Panc1 (cell line): ENCODE data around the gene PTGES. TPM values are rescaled to one million over a fixed set of nuclear protein-coding genes. Genes with fewer than 3 reads are reported as not detected.
"Not testable (repeated sequence)": the region's sequence is repeated elsewhere in the genome, so short reads cannot be mapped to it uniquely, and the experiment has no call there.

Source experiments
- ATAC-seq: fragments of 200-7000 bp; cut with Tn5 transposase; 2 replicates; pipeline ENCODE4 v1.9.1; 2020; ENCODE audit warnings: mild to moderate bottlenecking, moderate library complexity
- BruUV-seq: library from RNA; stranded (reverse); fragments of 400-500 nt; replicated peaks from 2 replicates; lab custom pipeline; 2021; lab: Mats Ljungman, UMichigan
- CTCF ChIA-PET: fragments of 300-600 bp; sonication (Branson Sonifier 250); formaldehyde crosslinking; loops from one replicate; lab custom pipeline; 2022; ENCODE audit warnings: antibody characterized with exemption; lab: Charles Lee
- POLR2A ChIA-PET: fragments of 300-600 bp; sonication (Branson Sonifier 250); formaldehyde crosslinking; loops from one replicate; lab custom pipeline; 2022; ENCODE audit warnings: antibody characterized with exemption; lab: Charles Lee
- DNase-seq: peaks from one replicate; pipeline ENCODE4 v3.0.0-alpha.2; 2010; ENCODE audit warnings: low read depth, low spot score
- H3K27ac ChIP-seq: 2 replicates; pipeline ENCODE4 v1.5.1; 2011; ENCODE audit warnings: mild to moderate bottlenecking, low read length, inconsistent platforms
- H3K27me3 ChIP-seq: fragments of 200-500 bp; sonication (Bioruptor generic); 2 replicates; pipeline ENCODE4 v1.6.0; 2014; ENCODE audit warnings: low read length, inconsistent platforms; ENCODE audit not compliant: control insufficient read depth, insufficient read depth
- H3K36me3 ChIP-seq: fragments of 200-500 bp; sonication (Bioruptor generic); 2 replicates; pipeline ENCODE4 v1.5.1; 2014; ENCODE audit warnings: inconsistent platforms, mild to moderate bottlenecking, low read length, moderate library complexity; ENCODE audit not compliant: control insufficient read depth, insufficient read depth
- H3K4me1 ChIP-seq: 2 replicates; pipeline ENCODE4 v1.5.1; 2011; ENCODE audit warnings: inconsistent platforms, mild to moderate bottlenecking, low read length, moderate library complexity; ENCODE audit not compliant: control insufficient read depth, insufficient read depth
- H3K4me3 ChIP-seq, 2 experiments: 2 replicates each; pipeline ENCODE4 v1.5.1; 2011 to 2012; ENCODE audit warnings: low read depth in 2 of 2, low read length in 2 of 2, mild to moderate bottlenecking in 2 of 2, inconsistent platforms in 1 of 2, moderate library complexity in 1 of 2
- H3K9me3 ChIP-seq: fragments of 200-500 bp; sonication (Bioruptor generic); 2 replicates; pipeline ENCODE4 v1.5.1; 2014; ENCODE audit warnings: low read depth, mild to moderate bottlenecking, inconsistent platforms, low read length, moderate library complexity; ENCODE audit not compliant: control insufficient read depth, insufficient read depth
- POLR2AphosphoS5 ChIP-seq: IDR thresholded peaks from 2 replicates; pipeline ENCODE4 v1.6.1; 2012; ENCODE audit warnings: mild to moderate bottlenecking, low read depth, low read length, moderate library complexity
- SIN3A ChIP-seq: IDR thresholded peaks from 2 replicates; pipeline ENCODE4 v1.6.1; 2012; ENCODE audit warnings: low read depth, mild to moderate bottlenecking, low read length, moderate library complexity, borderline replicate concordance; ENCODE audit not compliant: insufficient read depth
- TCF7L2 ChIP-seq: IDR thresholded peaks from 2 replicates; pipeline ENCODE4 v1.6.1; 2011; ENCODE audit warnings: mild to moderate bottlenecking, low read depth, low read length, inconsistent platforms
- in situ Hi-C: cut with HindIII; loops from 2 replicates; pipeline ENCODE4 v1.10.0; 2016; ENCODE audit warnings: low sequenced_read_pairs, low pct_unique_long_range_greater_than_20kb
- intact Hi-C: fragments of 100-400 bp; cut with micrococcal nuclease; formaldehyde crosslinking; loops from one replicate; pipeline ENCODE4 v1.10.0; 2022; ENCODE audit not compliant: unreplicated experiment
- total RNA-seq: library from RNA; stranded (reverse); gene quantifications from one replicate; pipeline ENCODE4 v1.2.1, GENCODE V29; 2021; ENCODE audit not compliant: unreplicated experiment
- TF ChIP-seq, protein P1 (sequence below), 2 experiments: IDR thresholded peaks; 2 replicates each; pipeline ENCODE4 v1.6.1; 2011 to 2012; ENCODE audit warnings: low read depth in 2 of 2, control low read depth in 1 of 2, low read length in 1 of 2, mild to moderate bottlenecking in 1 of 2, moderate library complexity in 1 of 2; ENCODE audit not compliant: insufficient read depth in 1 of 2
- TF ChIP-seq, protein P2 (sequence below): fragments of 450-650 bp; IDR thresholded peaks from 2 replicates; pipeline ENCODE4 v1.5.1; 2017; ENCODE audit warnings: mild to moderate bottlenecking

The PTGES gene
- total RNA-seq, 1 experiment from 2014 or later: 1.1 TPM

GRCh38 chr9:129761901-129762369 lies 9.1 kb upstream of the PTGES start:
- Histone ChIP-seq H3K27me3 (no peaks in the 10 kb centered on the region), H3K4me1 (peaks cover 4% of the 10 kb centered on the region; the same call in 1 of the 2 replicates), H3K9me3 (no peaks in the 10 kb centered on the region), H3K4me3 (no peak overlapping the region), H3K27ac (no peak overlapping the region), H3K36me3 (no peaks in the 10 kb centered on the region)
- DNase-seq (no peak), ATAC-seq (peak; percentile 65)
- BruUV-seq: no TSS peak
- in situ Hi-C loops (no loop called here), intact Hi-C loops (no loop called here)
- CTCF ChIA-PET: interaction anchor here (0.7 to 0.9 kb wide), 2 partner anchors 11 to 23 kb away, joined by 6 to 8 read pairs; no protein-coding TSS in a partner anchor
- POLR2A ChIA-PET: interaction anchor here (0.7 kb wide), 2 partner anchors 9 to 36 kb away, joined by 7 to 9 read pairs; partner anchors contain the start of gene PTGES
- no peak for TF ChIP-seq TCF7L2
- no peak for TF ChIP-seq SIN3A
- TF ChIP-seq, protein P1, sequence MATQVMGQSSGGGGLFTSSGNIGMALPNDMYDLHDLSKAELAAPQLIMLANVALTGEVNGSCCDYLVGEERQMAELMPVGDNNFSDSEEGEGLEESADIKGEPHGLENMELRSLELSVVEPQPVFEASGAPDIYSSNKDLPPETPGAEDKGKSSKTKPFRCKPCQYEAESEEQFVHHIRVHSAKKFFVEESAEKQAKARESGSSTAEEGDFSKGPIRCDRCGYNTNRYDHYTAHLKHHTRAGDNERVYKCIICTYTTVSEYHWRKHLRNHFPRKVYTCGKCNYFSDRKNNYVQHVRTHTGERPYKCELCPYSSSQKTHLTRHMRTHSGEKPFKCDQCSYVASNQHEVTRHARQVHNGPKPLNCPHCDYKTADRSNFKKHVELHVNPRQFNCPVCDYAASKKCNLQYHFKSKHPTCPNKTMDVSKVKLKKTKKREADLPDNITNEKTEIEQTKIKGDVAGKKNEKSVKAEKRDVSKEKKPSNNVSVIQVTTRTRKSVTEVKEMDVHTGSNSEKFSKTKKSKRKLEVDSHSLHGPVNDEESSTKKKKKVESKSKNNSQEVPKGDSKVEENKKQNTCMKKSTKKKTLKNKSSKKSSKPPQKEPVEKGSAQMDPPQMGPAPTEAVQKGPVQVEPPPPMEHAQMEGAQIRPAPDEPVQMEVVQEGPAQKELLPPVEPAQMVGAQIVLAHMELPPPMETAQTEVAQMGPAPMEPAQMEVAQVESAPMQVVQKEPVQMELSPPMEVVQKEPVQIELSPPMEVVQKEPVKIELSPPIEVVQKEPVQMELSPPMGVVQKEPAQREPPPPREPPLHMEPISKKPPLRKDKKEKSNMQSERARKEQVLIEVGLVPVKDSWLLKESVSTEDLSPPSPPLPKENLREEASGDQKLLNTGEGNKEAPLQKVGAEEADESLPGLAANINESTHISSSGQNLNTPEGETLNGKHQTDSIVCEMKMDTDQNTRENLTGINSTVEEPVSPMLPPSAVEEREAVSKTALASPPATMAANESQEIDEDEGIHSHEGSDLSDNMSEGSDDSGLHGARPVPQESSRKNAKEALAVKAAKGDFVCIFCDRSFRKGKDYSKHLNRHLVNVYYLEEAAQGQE (IDR thresholded peaks at IDR 0.05; ENCODE audit: insufficient read depth in 1 of 2, low read depth in 2 of 2, low read length in 1 of 2): no peak
- TF ChIP-seq POLR2AphosphoS5: no peak
- TF ChIP-seq, protein P2, sequence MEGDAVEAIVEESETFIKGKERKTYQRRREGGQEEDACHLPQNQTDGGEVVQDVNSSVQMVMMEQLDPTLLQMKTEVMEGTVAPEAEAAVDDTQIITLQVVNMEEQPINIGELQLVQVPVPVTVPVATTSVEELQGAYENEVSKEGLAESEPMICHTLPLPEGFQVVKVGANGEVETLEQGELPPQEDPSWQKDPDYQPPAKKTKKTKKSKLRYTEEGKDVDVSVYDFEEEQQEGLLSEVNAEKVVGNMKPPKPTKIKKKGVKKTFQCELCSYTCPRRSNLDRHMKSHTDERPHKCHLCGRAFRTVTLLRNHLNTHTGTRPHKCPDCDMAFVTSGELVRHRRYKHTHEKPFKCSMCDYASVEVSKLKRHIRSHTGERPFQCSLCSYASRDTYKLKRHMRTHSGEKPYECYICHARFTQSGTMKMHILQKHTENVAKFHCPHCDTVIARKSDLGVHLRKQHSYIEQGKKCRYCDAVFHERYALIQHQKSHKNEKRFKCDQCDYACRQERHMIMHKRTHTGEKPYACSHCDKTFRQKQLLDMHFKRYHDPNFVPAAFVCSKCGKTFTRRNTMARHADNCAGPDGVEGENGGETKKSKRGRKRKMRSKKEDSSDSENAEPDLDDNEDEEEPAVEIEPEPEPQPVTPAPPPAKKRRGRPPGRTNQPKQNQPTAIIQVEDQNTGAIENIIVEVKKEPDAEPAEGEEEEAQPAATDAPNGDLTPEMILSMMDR: no peak

- no peak overlapping the region for H3K4me3 ChIP-seq
- ChIA-PET CTCF (interaction anchor here (0.7 to 0.9 kb wide), 2 partner anchors 11 to 22 kb away, joined by 6 to 8 read pairs; no protein-coding TSS in a partner anchor), POLR2A (interaction anchor here (0.7 kb wide), 1 partner anchor 36 kb away, joined by 7 read pairs; no protein-coding TSS in a partner anchor)
- no peak for DNase-seq
- TF ChIP-seq, protein P1 (IDR thresholded peaks at IDR 0.05; ENCODE audit: insufficient read depth in 1 of 2, low read depth in 2 of 2, low read length in 1 of 2): no peak
- TF ChIP-seq, protein P2: no peak
- TF ChIP-seq POLR2AphosphoS5: no peak
- no peak for TF ChIP-seq SIN3A
- no peak for TF ChIP-seq TCF7L2
- intact Hi-C loops: no loop called here
- peaks cover 4% of the 10 kb centered on the region; the same call in 1 of the 2 replicates for H3K4me1 ChIP-seq
- no peaks in the 10 kb centered on the region for H3K27me3 ChIP-seq
- no peak overlapping the region for H3K27ac ChIP-seq
- no peaks in the 10 kb centered on the region for H3K9me3 ChIP-seq
- no peaks in the 10 kb centered on the region for H3K36me3 ChIP-seq
- peak; percentile 69 for ATAC-seq
- in situ Hi-C loops: no loop called here
- no TSS peak for BruUV-seq
Measured at GRCh38 chr9:129761293-129761900, 8.6 kb upstream of the PTGES start.

GRCh38 chr9:129760784-129761183 lies 7.9 kb upstream of the PTGES start:
- H3K36me3 ChIP-seq, in situ Hi-C loops, H3K4me3 ChIP-seq, H3K9me3 ChIP-seq, H3K4me1 ChIP-seq, H3K27me3 ChIP-seq, H3K27ac ChIP-seq, intact Hi-C loops, DNase-seq, ATAC-seq, BruUV-seq: not testable (repeated sequence)
- POLR2A ChIA-PET: interaction anchor here (0.6 kb wide), 1 partner anchor 13 kb away, joined by 4 read pairs; no protein-coding TSS in a partner anchor
- CTCF ChIA-PET: interaction anchor here (0.6 kb wide), 1 partner anchor 12 kb away, joined by 4 read pairs; no protein-coding TSS in a partner anchor
